Measurements from ENCODE around the gene ATP2B1.
A peak's percentile ranks its signal among the peaks of the same experiment; 100 is the strongest.

ATP2B1 gene

DNA sequence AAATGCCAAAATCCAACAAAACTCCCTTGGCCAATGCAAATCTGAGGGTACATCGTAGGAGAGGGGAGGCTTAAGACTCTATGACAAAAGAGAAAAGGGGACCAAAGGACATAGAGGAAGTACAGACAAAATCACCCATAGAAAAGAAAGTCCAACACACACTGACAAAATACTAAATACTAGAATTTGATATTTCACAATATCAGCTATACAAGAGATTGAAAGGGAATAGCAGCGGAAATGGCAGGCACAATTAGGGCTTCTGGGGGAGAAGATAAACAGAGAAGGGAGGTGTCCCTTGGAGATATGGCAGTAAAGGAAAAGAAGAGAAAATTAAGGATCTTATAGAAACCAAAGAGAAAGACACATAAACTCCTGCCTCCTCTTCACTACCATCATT is 29.0 kb downstream of the ATP2B1 start:
- DNase-seq (ENCODE audit: low spot score in 2 of 2) (no peak), ATAC-seq (replicated peaks; ENCODE audit: extremely low read depth, poor library complexity, severe bottlenecking) (no peak)
- Mint-ChIP-seq H3K27ac (ENCODE audit: low read depth) (no peak overlapping the region), H3K27me3 (no peaks in the 10 kb centered on the region), H3K4me1 (peaks cover 71% of the 10 kb centered on the region), H3K36me3 (ENCODE audit: insufficient read depth) (peaks cover 15% of the 10 kb centered on the region), H3K4me3 (no peak overlapping the region), H3K9me3 (no peaks in the 10 kb centered on the region)

DNA sequence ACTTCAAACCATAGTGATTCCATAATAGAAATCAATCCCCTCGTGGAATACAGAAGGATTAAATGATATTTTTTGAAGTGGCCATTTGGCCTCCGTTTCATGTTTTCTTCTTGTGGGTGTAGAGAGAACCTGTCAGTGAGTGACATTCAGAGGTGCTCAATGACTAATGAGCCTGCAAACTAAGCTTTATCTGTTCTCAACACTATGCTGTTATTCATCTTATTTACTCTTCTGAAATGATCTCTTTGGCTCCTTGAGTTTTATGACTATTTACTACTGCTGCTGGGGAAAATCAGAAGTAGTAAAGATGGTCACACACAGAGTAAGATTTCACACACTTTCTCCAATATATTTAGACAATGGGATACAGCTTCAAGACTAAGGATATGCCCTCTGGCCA is 30.4 kb downstream of the ATP2B1 start:
- ATAC-seq (replicated peaks; ENCODE audit: extremely low read depth, poor library complexity, severe bottlenecking) (no peak), DNase-seq (ENCODE audit: low spot score in 2 of 2) (no peak)
- peaks cover 70% of the 10 kb centered on the region for H3K4me1 Mint-ChIP-seq
- H3K9me3 Mint-ChIP-seq, result no peaks in the 10 kb centered on the region
- no peak overlapping the region for H3K4me3 Mint-ChIP-seq
- no peaks in the 10 kb centered on the region for H3K27me3 Mint-ChIP-seq
- peak overlapping the region; percentile 20 for H3K27ac Mint-ChIP-seq (ENCODE audit: low read depth)
- peaks cover 12% of the 10 kb centered on the region for H3K36me3 Mint-ChIP-seq (ENCODE audit: insufficient read depth)

- Mint-ChIP-seq H3K27ac (ENCODE audit: low read depth) (no peak overlapping the region), H3K9me3 (no peaks in the 10 kb centered on the region), H3K4me3 (no peak overlapping the region), H3K4me1 (peaks cover 70% of the 10 kb centered on the region), H3K36me3 (ENCODE audit: insufficient read depth) (peaks cover 9% of the 10 kb centered on the region), H3K27me3 (no peaks in the 10 kb centered on the region)
- ATAC-seq (replicated peaks; ENCODE audit: extremely low read depth, poor library complexity, severe bottlenecking) (no peak), DNase-seq (ENCODE audit: low spot score in 2 of 2) (no peak)
These were observed 31.7 kb downstream of the ATP2B1 start for GRCh38 chr12:89676930-89677329.

DNA sequence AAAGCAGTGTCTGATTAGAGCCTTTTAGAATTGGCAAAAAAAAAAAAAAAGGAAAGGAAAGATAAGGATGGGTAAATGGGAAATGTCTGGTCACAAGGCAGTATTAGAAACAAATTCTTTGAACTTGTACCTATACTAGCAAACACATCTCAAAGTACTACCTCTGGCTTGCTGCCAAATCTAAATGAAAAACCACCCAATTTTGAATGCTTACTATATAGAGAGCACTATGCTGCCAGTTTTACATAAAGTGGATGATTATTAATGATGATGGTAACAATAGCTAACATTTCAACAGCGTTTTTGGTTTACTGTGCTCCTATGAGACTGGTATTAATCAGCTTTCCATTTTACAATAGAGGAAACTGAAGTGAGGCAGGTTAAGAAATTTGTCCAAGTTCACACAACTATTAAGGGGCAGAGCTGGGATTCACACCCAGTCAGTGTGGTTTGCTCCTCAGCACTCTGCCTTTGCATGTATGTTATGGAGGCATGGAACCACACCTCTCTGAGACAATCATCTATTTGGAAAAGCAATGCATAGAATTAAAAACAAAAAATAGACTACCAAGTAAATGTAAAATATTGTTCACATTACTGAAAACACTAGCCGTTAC is 34.2 kb downstream of the ATP2B1 start:
- Mint-ChIP-seq H3K36me3 (ENCODE audit: insufficient read depth) (peaks cover 7% of the 10 kb centered on the region), H3K27me3 (no peaks in the 10 kb centered on the region), H3K4me1 (peaks cover 70% of the 10 kb centered on the region), H3K27ac (ENCODE audit: low read depth) (no peak overlapping the region), H3K4me3 (no peak overlapping the region), H3K9me3 (no peaks in the 10 kb centered on the region)
- ATAC-seq (replicated peaks; ENCODE audit: extremely low read depth, poor library complexity, severe bottlenecking) (peak; percentile 34), DNase-seq (ENCODE audit: low spot score in 2 of 2) (no peak)

DNA sequence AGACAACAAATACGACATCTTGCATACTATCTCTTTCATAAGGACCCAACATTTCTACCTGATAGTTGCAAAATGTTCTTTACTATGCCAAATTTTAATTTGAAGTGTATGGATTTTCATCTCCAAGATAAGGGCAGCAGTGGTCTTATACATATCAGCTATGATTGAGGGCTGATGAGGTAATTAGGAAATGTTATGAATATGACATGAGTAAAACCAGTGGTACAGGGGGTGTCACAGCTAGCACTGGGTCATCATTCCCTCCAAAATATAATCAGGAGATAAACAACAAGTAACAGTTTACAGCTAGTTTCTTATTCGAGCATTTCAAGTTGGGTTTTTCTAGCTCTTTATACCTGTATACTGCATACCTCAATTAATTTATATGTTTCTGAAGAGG is 35.0 kb downstream of the ATP2B1 start:
- no peak overlapping the region for H3K4me3 Mint-ChIP-seq
- H3K27ac Mint-ChIP-seq (ENCODE audit: low read depth), result peak overlapping the region; percentile 8
- H3K9me3 Mint-ChIP-seq, result no peaks in the 10 kb centered on the region
- peaks cover 9% of the 10 kb centered on the region for H3K36me3 Mint-ChIP-seq (ENCODE audit: insufficient read depth)
- ATAC-seq (replicated peaks; ENCODE audit: extremely low read depth, poor library complexity, severe bottlenecking) (no peak), DNase-seq (ENCODE audit: low spot score in 2 of 2) (no peak)
- H3K4me1 Mint-ChIP-seq, result peaks cover 69% of the 10 kb centered on the region
- H3K27me3 Mint-ChIP-seq, result no peaks in the 10 kb centered on the region

GRCh38 chr12:89672589-89672979 is 36.1 kb downstream of the ATP2B1 start:
- H3K27me3 Mint-ChIP-seq, result no peaks in the 10 kb centered on the region
- H3K36me3 Mint-ChIP-seq (ENCODE audit: insufficient read depth), result peaks cover 7% of the 10 kb centered on the region
- no peak for ATAC-seq (replicated peaks; ENCODE audit: extremely low read depth, poor library complexity, severe bottlenecking)
- H3K9me3 Mint-ChIP-seq, result no peaks in the 10 kb centered on the region
- H3K27ac Mint-ChIP-seq (ENCODE audit: low read depth), result no peak overlapping the region
- no peak overlapping the region for H3K4me3 Mint-ChIP-seq
- no peak for DNase-seq (ENCODE audit: low spot score in 2 of 2)
- peaks cover 64% of the 10 kb centered on the region for H3K4me1 Mint-ChIP-seq

DNA sequence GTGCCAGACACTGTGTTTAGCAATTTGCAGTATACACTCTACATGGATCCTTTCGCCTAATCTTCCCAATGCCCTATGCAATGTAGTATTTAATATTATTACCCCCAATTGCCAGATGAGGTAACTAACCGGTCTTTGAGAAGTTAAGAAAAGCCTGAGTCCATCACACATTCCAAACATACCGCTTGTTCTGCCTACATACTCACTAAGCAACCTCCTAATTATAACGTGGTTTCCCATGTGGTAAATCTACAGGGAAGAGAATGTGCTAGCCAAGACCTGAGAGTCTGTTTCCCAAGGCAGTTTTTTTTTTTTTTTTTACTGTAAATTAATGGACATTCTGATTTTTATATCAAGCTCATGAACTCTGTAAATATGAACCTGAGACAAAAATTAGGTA is 37.2 kb downstream of the ATP2B1 start:
- ATAC-seq (replicated peaks; ENCODE audit: extremely low read depth, poor library complexity, severe bottlenecking) (no peak), DNase-seq (ENCODE audit: low spot score in 2 of 2) (no peak)
- Mint-ChIP-seq H3K27ac (ENCODE audit: low read depth) (no peak overlapping the region), H3K36me3 (ENCODE audit: insufficient read depth) (peaks cover 6% of the 10 kb centered on the region), H3K4me1 (peaks cover 69% of the 10 kb centered on the region), H3K4me3 (no peak overlapping the region), H3K9me3 (no peaks in the 10 kb centered on the region), H3K27me3 (no peaks in the 10 kb centered on the region)

DNA sequence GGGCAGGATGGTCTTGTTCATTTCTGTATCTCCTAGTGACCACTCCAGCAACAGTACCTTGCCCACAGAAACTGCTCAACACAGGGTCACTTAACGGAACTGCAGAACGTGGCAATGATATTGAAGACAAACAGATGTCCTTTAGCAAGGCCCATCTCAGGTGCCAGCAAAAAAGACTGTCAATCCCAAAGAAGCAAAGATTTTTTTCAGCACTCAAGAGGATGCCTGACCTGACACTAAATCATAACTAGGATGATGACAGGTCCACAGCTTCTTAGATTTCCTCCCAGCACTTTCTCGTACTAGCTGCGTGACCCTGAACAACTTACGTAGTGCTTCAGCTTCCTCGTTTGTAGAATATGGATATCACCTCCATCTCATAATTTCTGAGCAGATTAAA is 39.4 kb downstream of the ATP2B1 start:
- no peak overlapping the region for H3K4me3 Mint-ChIP-seq
- H3K9me3 Mint-ChIP-seq, result no peaks in the 10 kb centered on the region
- H3K36me3 Mint-ChIP-seq (ENCODE audit: insufficient read depth), result peaks cover 6% of the 10 kb centered on the region
- no peak overlapping the region for H3K27ac Mint-ChIP-seq (ENCODE audit: low read depth)
- ATAC-seq (replicated peaks; ENCODE audit: extremely low read depth, poor library complexity, severe bottlenecking), result no peak
- no peaks in the 10 kb centered on the region for H3K27me3 Mint-ChIP-seq
- H3K4me1 Mint-ChIP-seq, result peaks cover 66% of the 10 kb centered on the region
- no peak for DNase-seq (ENCODE audit: low spot score in 2 of 2)

GRCh38 chr12:89665556-89665955 is 43.1 kb downstream of the ATP2B1 start:
- no peaks in the 10 kb centered on the region for H3K27me3 Mint-ChIP-seq
- H3K4me3 Mint-ChIP-seq, result no peak overlapping the region
- H3K9me3 Mint-ChIP-seq, result no peaks in the 10 kb centered on the region
- H3K27ac Mint-ChIP-seq (ENCODE audit: low read depth), result no peak overlapping the region
- H3K4me1 Mint-ChIP-seq, result peaks cover 55% of the 10 kb centered on the region
- no peak for ATAC-seq (replicated peaks; ENCODE audit: extremely low read depth, poor library complexity, severe bottlenecking)
- no peak for DNase-seq (ENCODE audit: low spot score in 2 of 2)
- peaks cover 5% of the 10 kb centered on the region for H3K36me3 Mint-ChIP-seq (ENCODE audit: insufficient read depth)

DNA sequence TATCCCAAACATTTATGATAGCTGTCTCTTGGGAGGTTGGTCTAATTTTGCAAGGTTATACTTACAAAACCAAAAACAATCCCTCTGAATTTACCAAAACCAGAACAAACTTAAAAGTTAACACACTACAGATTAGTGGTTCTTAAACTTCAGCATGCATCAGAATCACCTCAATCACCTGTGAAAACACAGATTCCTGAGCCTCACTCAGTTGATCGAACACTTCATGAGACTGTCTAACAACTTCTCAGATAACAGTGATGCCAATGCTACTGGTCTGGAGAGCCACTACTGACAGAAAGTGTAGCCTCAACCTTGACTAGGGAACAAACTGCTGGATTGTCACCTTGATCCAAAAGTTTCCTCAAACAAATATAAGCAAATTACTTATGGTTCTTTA is 44.2 kb downstream of the ATP2B1 start:
- Mint-ChIP-seq H3K36me3 (ENCODE audit: insufficient read depth) (peaks cover 5% of the 10 kb centered on the region), H3K27me3 (no peaks in the 10 kb centered on the region), H3K4me1 (peaks cover 46% of the 10 kb centered on the region), H3K27ac (ENCODE audit: low read depth) (no peak overlapping the region), H3K4me3 (no peak overlapping the region), H3K9me3 (no peaks in the 10 kb centered on the region)
- ATAC-seq (replicated peaks; ENCODE audit: extremely low read depth, poor library complexity, severe bottlenecking) (no peak), DNase-seq (ENCODE audit: low spot score in 2 of 2) (no peak)

GRCh38 chr12:89663577-89664357 is 44.9 kb downstream of the ATP2B1 start:
- H3K27ac Mint-ChIP-seq (ENCODE audit: low read depth), result peak overlapping the region; percentile 38
- peak; percentile 59 for ATAC-seq (replicated peaks; ENCODE audit: extremely low read depth, poor library complexity, severe bottlenecking)
- peaks cover 48% of the 10 kb centered on the region for H3K4me1 Mint-ChIP-seq
- H3K9me3 Mint-ChIP-seq, result no peaks in the 10 kb centered on the region
- no peaks in the 10 kb centered on the region for H3K27me3 Mint-ChIP-seq
- H3K4me3 Mint-ChIP-seq, result peak overlapping the region; percentile 14
- H3K36me3 Mint-ChIP-seq (ENCODE audit: insufficient read depth), result peaks cover 2% of the 10 kb centered on the region
- no peak for DNase-seq (ENCODE audit: low spot score in 2 of 2)

- H3K27me3 Mint-ChIP-seq, result no peaks in the 10 kb centered on the region
- H3K4me3 Mint-ChIP-seq, result no peak overlapping the region
- H3K9me3 Mint-ChIP-seq, result no peaks in the 10 kb centered on the region
- DNase-seq (ENCODE audit: low spot score in 2 of 2), result no peak
- ATAC-seq (replicated peaks; ENCODE audit: extremely low read depth, poor library complexity, severe bottlenecking), result no peak
- peaks cover 50% of the 10 kb centered on the region for H3K4me1 Mint-ChIP-seq
- H3K36me3 Mint-ChIP-seq (ENCODE audit: insufficient read depth), result peaks cover 2% of the 10 kb centered on the region
- H3K27ac Mint-ChIP-seq (ENCODE audit: low read depth), result peak overlapping the region; percentile 91
These were observed 46.0 kb downstream of the ATP2B1 start for GRCh38 chr12:89662623-89663022.

- peak overlapping the region; percentile 91 for H3K27ac Mint-ChIP-seq (ENCODE audit: low read depth)
- ATAC-seq (replicated peaks; ENCODE audit: extremely low read depth, poor library complexity, severe bottlenecking), result peak; percentile 73
- no peaks in the 10 kb centered on the region for H3K9me3 Mint-ChIP-seq
- peaks cover 4% of the 10 kb centered on the region for H3K36me3 Mint-ChIP-seq (ENCODE audit: insufficient read depth)
- H3K4me1 Mint-ChIP-seq, result peaks cover 50% of the 10 kb centered on the region
- DNase-seq (ENCODE audit: low spot score in 2 of 2), result no peak
- no peaks in the 10 kb centered on the region for H3K27me3 Mint-ChIP-seq
- peak overlapping the region; percentile 22 for H3K4me3 Mint-ChIP-seq
These were observed 46.8 kb downstream of the ATP2B1 start for GRCh38 chr12:89661706-89662330.
